NCI-H2227 treated with DMSO at 0.1 percent for 48 hours (cell line): ENCODE measurements around the gene SFTPD.
"Not testable (repeated sequence)": the region's sequence is repeated elsewhere in the genome, so short reads cannot be mapped to it uniquely, and the experiment has no call there.

ENCODE experiments used
- DNase-seq: peaks from one replicate; lab custom pipeline; 2025; lab: John Stamatoyannopoulos, UW

SFTPD gene

GRCh38 chr10:79925614-79926013, 23.3 kb downstream of the SFTPD start:
- DNase-seq, result no peak

GRCh38 chr10:79923669-79924068, 25.2 kb downstream of the SFTPD start:
- DNase-seq, result no peak

DNA sequence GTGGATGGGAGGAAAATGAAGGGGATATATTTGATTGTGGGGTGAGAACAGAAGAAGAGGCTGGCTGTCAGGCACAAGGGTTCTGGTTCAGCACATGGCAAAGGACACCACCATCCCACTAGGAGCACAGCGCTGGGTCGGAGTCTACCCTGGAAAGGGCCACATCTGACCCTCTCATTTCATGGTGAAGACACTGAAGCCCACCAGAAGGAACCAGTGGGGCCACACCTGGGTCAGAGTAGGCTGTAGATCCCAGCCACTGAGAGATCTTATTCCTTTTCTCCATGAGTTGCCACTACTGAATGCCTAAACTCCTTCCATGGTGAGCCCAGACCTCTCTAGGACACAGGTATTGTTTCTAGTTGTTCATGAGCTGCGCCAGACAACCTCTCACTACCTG, 25.8 kb downstream of the SFTPD start:
- DNase-seq, result no peak

DNA sequence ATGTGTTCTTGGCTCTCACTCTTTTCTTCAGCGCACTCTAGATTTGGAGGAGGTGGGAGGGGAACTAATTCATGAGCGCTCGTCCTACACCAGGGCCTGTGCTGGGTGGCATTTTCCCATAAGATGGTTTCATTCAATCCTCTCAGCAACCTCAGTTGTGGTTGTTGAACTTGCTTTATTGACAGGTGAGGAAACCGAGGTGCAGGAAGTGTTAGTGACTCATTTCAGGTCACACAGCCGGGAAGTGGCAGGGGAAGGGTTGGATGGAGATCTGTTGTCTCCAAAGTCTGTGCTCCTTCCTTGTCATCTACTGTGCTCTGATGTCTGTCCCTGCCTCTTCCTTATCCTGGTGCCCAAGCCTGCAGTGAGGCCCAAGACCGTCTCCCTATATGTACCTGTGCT, 26.9 kb downstream of the SFTPD start:
- not testable (repeated sequence) for DNase-seq

DNA sequence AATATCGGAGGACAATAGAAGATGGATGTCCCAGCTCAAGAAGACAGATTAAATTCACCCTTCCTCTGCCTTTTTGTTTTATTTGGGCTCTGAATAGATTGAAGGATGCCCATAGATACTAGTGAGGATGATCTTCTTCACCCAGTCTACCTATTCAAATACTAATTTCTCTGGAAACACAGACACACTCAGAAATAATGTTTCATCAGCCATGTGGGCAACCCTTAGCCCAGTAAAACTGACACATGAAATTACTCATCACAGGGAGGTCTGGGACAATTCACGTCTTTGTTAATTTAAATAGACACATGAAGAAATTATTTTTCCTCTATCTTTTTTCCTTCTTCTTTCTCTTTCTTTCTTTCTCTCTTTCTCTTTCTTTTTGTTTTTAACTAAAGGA, 33.1 kb downstream of the SFTPD start:
- not testable (repeated sequence) for DNase-seq

- DNase-seq, result not testable (repeated sequence)
Measured at GRCh38 chr10:79914512-79914911, 34.4 kb downstream of the SFTPD start.

DNA sequence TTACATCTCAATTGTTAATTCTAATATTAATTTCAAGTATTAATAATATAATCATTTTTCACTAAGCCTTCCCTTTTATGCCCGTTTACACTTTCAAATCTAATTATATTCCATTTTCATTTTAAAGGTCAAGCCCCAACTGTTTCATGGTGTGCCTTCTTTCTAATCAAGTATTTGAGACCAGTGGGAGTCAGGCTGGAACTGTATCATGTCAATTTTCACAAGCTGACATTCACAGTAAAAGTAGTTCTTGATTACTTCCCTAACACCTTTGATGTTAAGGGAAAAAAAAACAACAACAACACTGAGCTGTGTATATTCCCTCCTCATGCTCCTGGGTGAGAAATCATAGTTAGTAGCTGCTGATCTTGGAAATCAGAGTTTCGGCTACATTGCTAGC, 38.1 kb downstream of the SFTPD start:
- DNase-seq, result no peak

DNA sequence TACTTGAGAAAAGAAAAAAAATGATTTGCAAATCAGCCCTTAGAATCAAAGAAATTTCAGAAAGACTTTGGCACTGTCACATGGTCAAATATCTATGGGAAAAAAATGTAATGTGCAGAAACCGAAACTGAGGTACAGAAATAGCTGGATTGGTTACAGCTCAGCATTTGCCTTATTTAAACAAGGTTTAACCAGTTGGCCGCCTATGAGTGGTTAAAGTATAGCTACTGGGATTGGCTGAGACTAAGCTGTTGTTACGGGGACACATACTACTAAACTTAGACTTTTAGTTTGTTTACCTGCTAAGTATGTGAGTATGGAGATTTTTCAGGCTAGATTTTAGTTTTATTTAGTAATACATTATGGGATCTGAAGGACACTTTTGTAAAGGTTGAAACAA, 38.6 kb downstream of the SFTPD start:
- no peak for DNase-seq

GRCh38 chr10:79905322-79906314, 43.3 kb downstream of the SFTPD start:
- DNase-seq, result peak; percentile 7

GRCh38 chr10:79904671-79905321, 44.1 kb downstream of the SFTPD start:
- DNase-seq, result peak; percentile 65

GRCh38 chr10:79901571-79901970, 47.3 kb downstream of the SFTPD start:
- DNase-seq, result not testable (repeated sequence)

- DNase-seq, result no peak
Measured at GRCh38 chr10:79898597-79899325, 50.1 kb downstream of the SFTPD start.

- not testable (repeated sequence) for DNase-seq
Measured at GRCh38 chr10:79892896-79893295, 56.0 kb downstream of the SFTPD start.

- no peak for DNase-seq
Measured at GRCh38 chr10:79890469-79890868, 58.4 kb downstream of the SFTPD start.

DNA sequence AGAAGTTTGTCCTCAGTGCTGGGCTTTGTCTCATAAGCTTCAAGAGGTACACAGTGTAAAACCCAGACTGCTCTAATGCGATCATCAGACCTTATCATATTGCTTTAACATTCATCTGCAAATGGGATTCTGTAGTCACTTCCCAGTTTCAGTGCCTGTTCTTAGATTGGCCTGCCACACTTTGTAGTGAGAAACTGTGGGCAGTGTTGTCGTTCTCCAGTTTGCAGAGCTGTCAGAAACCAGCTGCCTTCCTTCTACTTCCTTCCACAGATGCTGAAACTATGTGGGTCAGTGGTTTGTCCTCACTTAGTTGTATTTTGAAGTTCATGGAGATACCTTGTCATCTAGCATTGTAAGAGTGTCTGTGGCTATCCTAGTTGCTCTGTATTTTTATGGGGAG, 59.9 kb downstream of the SFTPD start:
- DNase-seq, result not testable (repeated sequence)
